GM18517 (cell line): Measurements from ENCODE around the gene CLASP2.

Experiments used
- ATAC-seq: cut with Tn5 transposase; IDR thresholded peaks from one replicate; pipeline ENCODE4 v1.9.1; 2021; ENCODE audit warnings: mild to moderate bottlenecking, moderate library complexity; ENCODE audit not compliant: unreplicated experiment

The CLASP2 gene

DNA sequence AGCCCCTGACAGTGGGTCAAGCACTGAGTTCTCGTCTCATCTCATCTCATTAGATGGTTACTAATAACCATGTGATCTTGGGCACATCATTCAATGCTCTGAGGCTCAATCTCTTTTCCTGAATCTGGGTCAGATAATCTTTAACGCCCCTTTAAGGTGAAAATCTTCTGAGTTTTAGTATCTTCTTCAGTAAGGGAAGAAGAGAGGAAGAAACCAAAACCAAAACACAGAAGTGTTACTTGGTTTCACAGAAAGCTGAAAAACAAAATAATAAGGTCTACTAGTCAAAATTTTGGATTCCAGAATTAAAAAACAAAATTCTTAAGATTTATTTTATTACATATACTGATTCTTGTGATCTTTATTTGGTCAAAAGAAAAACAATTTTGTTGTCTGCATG lies 78.2 kb downstream of the CLASP2 start:
- no peak for ATAC-seq

DNA sequence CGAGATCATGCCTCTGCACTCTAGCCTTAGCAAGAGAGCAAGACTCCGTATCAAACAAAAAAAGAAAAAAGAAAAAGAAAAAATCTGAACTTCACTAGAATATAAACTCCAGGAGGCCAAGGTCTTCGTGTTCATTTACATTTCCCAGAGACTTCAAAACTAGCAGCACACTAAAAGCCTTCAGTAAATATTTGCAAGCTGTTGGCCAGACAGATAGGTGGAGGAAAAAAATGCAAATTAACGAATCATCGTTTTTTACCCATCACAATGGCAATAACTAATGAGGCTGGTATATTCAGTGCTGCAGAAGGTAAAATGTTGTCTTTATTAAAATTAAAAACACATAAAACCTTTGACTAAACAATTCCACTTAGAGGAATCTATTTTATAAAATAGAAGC lies 80.6 kb downstream of the CLASP2 start:
- no peak for ATAC-seq

DNA sequence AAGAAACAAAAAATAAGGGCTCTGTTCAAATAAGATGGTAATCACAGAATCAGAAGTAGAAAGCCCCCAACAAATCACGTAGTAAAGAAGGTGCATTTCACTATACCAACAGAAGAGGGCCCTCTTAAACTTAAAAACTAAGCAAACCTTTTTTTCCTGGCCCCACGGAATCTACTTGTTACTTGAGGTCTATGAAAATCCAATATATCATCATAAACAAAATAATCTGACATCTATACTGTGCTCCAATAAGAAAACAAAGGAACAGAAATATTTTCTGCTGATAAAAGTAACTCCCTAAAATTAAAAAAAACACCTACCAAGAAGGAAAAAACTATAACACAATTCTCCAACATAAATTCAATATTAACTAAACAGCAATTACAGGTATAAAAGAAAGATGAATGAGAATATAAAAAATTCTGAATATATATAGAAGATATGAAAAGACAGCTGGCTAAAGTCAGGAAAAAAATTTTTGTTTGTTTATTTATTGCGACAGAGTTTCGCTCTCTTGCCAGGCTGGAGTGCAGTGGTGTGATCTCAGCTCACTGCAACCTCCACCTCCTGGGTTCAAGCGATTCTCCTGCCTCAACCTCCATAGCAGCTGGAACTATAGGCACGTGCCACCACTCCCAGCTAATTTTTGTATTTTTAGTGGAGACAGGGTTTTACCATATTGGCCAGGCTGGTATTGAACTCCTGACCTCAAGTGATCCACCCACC lies 81.8 kb downstream of the CLASP2 start:
- no peak for ATAC-seq

DNA sequence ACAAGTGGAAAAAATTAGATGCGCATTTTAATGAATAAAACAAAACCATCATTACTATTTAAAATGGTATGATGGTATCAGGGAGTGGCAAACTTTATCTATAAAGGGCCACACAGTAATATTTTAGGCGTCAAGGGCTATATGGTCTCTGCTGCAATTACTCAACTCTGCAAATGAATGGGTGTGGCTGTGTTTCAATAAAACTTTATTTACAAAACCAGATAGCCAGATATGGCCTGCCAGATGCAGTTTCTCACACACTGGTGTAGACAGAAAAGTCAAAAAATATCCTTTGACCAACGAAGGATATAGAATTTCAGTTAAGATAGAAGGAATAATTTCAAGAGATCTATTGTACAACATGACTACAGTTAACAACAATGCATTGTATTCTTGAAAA lies 83.8 kb downstream of the CLASP2 start:
- ATAC-seq, result no peak

DNA sequence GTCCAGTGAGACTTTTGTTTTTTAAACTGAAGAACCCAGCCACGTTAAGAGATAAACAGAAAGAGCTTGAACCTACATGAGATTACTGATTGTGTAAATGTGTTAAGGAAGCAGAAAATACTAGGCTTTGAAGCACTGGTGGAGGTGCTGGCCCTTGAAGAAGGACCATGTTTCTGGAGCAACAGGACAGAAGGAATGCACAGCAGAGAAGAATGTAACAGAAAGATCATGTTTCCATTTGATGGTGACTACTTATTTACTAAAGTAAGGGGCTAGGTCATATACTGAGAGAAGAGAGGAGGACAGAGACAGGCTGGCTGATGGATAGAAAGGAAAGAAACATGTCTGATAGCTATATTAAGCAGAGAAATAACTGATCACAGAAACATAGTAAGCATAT lies 88.8 kb downstream of the CLASP2 start:
- no peak for ATAC-seq

DNA sequence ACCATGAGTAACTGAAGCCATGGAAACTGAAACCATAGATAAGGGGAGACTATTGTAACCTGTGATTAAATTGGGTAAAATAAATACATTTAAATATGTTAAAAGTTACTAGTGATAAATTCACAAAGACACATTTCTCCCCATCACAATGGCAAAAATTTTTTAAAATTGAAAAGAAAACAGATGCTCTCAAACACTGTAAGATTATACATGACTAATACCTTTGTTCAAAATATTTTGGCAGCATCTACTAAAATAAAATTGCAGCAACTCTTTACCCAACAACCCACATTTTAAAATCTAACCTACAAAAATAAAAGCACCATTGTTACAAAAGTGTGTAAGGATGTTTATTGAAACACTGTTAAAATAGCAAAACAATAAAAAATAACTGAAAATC lies 93.3 kb downstream of the CLASP2 start:
- no peak for ATAC-seq

DNA sequence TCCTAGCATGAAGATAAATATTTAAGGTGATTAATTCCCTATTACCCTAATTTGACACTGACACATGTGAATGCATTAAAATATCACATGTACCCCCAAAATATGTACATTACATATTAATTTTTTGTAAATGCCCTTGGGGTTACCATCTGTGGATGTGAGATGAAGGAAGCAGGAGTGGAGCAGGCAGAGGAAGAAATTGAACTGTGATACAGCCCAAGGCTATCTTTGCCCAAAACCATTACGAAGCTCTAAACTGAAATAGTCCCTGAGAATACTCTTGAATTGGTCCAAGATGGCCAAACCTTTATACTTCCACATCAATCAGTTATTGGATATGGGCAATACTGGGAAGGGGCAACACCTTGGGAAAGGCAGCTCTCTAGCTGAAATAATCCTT lies 105.0 kb downstream of the CLASP2 start:
- no peak for ATAC-seq

DNA sequence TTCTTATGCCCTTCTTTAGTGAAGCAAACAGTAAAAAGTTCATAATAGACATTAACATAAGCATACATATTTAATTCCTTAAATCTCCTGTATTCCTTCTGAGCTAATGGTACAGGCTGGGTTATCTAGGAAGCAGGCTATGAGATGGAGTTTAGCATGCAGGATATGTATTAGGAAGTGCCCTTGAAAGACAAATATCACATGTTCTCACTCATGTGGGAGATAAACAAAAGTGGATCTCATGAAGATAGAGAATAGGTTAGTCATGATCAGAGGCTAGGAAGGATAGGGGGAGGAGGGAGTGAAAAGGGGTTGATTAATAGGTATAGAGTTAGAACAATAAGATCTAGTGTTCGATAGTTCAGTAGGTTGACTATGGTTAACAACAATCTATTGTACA lies 105.4 kb downstream of the CLASP2 start:
- no peak for ATAC-seq

DNA sequence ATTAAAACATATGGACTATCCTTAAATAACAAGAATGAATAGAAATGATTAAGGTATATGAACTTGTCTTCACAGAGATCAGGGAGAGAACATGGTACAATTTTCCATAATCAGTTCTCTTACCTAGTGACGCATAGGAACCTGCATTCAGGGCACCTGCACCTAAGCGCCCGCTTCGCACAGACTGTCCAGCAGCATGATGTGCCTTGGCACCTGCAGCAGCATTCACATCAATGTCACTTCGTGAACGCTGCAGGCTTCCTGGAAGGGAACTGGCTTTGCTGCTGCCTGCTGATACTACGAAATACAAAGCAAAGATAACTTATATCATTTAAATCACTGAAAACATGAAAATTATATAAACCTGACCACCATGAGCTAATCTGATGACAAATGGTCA lies 115.2 kb downstream of the CLASP2 start:
- no peak for ATAC-seq

DNA sequence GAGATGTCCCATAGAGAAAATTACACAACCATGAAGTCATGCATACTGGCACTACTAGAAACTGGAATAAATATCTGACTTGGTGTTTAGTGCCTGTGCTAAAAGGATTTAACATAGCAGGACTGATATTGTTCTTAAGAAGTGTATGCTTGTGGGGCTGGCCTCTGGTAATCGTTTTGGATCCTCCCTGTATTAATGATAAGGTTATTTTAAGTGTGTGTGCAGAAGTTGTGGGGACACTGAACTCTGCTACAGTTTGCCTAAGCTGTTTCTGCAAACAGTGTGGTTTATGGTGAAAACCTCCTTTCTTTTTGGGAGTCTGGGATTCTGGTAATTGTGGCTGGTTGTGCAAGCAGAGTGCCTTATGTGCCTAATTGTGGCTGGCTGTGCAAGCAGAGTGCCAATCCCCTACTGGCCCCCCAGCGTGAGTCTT lies 120.8 kb downstream of the CLASP2 start:
- no peak for ATAC-seq

DNA sequence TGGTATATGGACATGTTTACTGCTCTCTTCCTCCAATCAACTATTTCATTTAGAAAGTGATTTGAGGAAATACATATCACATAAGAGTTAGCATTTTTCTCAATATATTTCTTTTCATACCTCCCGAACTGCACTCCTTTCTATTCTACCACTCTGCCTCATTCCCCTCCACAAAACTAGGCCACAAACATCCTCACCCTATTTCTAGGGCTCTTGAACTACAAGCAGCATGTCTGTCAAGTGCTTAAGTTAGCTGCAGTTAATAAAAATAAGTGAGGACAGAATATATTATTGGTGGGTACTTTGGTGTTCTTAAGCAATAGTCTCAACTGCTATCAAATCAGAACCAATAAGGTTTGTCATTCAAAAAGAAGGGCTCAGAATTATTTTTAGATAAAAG lies 125.1 kb downstream of the CLASP2 start:
- ATAC-seq, result no peak

DNA sequence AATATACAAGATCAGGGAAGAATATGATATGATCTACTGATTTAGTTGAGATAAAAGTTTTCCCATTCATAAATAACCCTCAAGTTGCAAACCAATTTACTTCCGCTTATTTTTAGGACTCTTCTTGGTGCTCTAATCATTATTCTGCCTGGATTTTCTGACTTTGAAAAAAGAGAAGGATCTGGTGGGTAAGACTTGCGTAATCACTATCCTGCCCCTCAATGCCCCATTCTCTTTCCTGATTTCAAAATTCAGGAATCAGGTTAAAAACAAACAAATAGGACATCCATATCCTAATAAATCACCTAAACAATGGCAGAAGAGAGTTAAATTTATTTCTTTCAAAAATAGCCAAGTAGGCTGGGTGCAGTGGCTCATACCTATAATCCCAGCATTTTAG lies 127.5 kb downstream of the CLASP2 start:
- ATAC-seq, result no peak

DNA sequence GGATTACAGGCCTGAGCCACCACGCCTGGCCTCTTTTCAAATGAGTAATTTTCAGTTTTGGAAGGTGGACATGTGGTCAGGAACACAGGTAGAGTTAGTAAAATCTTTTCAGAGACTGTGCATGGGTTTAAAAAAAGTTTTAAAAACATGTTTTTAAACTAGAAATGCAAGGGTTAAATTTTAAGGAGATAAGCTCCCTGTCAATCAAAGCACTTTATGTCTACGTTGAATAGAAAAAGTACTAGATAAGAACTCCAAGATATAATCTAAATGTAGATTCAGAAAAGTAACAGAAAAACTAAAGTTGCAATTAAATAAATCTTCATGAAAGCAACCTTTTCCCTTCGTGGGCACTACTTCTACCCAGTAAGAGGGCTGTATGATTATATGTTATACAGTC lies 131.7 kb downstream of the CLASP2 start:
- ATAC-seq, result no peak

DNA sequence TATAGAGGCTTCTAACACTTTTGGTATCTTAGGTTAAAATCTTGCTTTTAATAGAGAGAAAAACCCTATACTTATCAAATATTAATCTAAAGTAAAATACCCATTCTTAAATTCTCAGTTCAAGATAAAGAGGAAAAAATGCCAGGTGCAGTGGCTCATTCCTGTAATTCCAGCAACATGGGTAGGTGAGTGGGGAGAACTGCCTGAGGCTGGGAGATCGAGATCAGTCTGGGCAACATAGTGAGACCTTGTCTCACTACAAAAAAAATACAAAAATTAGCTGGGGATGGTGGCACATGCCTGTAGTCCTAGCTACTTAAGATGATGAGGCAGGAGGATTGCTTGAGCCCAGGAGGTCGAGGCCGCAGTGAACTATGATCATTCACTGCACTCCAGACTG lies 135.8 kb downstream of the CLASP2 start:
- ATAC-seq, result no peak

DNA sequence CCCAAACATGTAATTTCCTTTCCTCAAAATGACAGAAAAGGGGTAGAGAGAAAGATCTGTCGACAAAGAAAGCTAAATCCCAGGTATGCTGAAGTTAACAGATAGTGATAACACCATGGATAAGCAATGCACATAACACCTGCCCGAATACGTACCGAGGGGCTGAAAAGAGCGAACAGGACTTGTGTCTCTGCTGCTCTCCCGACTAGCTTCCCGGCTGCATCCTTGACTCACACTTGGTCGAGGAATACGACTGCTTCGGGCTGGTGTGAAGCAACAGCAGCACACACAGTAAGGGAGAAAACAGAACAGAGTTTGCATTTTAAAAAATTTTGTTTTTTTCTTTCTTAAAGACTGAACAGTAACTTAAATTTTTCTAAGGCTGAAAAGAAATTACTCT lies 136.4 kb downstream of the CLASP2 start:
- no peak for ATAC-seq

DNA sequence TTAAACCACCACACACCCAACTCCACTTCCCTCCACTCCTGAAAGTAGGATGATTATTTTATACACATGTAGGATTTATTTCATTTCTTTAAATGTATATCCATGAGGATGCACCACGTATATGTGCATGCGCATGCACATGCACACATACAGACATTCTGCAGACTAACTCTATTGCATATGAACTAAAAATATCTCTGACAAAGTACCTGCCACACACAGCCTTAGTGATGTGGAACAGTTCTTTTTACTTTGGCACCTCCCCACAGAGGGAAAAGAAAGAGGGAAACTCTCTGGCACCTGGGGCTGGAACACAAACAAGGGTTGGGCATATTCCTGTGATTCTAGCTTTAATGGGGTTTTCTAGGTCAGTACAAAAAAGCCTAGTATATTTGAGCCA lies 138.2 kb downstream of the CLASP2 start:
- ATAC-seq, result no peak

DNA sequence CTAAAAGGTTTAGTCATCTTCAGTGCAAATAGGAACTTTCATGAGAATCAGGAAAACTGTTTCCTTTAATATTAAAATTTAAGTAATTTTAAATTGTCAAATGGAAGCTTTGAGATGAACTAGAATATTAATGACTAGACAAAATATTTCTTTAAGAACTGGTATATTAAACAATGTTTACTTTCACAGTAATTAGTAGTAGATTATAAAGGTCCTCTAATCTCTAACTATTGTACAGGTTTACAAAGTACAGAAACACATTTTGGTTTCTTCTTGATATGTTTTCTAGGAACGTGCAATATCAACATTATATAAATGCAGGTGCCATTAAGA lies 138.9 kb downstream of the CLASP2 start:
- no peak for ATAC-seq

DNA sequence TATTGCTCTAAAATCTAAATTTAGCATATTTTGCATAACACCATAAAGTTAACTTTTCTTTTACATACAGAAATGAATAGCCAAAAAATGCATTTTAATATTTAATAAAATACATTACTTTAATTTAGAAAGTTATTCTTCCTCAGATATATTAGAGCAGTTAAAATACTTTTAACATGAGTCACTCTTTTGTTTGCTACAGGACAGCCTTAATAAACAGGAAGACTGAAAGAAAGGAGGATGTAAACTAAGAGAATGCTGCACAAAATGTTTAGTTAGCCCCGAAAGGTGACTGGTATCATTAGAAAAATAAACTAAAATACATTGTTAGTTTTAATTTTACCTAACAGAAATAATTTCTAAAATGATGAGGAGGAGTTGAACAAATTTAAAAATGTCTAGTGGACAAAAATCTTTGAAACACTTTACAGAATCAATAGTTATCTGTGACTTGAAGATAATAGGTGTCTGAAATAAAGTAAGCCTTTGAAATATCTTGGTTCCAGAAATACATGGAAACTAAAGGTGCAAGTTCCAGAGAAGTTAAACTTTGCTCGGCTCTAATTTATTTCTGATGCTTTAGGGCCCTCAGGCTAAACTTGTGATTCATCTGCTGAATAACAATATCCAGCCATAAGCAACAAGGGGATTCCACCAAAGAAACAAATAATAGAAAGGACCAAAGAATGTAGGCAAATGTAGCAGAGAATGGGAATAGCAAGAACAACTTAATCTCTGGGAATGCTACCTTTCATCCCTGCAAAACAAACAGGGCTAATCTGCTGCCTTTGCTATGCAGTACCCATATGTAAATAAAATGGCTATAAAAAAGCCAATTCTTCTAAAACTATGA lies 139.5 kb downstream of the CLASP2 start:
- no peak for ATAC-seq

DNA sequence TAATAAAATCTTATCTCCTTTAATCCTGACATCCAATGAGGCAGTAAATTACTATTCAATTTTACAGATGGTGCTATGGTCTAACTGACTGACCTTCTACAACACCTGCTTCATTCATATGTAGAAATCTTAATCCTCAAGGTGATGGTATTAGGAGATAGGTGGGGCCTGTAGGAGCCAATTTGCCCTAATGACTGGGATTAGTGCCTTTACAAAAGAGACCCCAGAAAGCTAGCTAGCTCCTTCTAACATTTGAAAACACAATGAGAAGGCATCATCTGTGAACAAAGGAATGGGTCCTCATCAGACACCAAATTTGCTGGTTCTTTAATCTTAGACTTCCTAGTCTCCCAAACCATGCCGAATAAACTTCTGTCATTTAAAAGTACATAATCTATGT lies 140.5 kb downstream of the CLASP2 start:
- ATAC-seq, result no peak

DNA sequence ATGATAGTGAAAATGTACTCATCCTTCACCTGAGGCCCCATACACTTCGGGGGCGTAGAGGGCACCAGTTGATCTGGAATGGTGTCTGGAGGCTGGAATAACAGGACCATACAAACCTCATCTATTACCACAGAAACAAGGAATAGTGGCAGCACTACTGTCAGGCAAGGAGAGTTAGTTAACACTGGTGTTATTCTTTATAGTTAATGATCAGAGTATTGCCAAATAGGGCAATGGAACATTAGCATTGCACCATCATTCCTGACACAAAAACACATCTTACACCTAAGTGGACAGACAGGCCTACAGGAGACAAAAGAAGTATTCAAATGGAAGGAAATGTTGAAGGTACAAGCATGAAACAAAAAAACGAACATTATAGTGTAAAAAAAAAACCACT lies 140.9 kb downstream of the CLASP2 start:
- ATAC-seq, result no peak

DNA sequence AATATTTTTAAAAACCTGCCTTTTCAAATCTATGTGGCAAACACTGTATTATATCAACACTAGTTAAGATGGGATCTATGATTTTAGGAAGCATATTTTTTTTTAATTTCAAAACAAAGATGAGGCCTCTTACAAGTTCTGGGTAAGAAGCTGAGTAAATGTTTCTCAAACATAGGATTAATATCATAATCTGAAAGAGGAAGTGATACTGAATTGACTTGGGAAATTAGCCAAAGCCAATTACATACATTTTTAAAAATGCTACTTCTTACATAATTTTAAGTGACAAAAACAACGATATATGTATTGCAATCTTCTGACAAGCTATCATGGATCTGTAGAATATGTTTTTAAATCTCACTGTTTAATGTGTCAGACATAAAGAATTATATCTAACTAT lies 142.7 kb downstream of the CLASP2 start:
- ATAC-seq, result no peak

DNA sequence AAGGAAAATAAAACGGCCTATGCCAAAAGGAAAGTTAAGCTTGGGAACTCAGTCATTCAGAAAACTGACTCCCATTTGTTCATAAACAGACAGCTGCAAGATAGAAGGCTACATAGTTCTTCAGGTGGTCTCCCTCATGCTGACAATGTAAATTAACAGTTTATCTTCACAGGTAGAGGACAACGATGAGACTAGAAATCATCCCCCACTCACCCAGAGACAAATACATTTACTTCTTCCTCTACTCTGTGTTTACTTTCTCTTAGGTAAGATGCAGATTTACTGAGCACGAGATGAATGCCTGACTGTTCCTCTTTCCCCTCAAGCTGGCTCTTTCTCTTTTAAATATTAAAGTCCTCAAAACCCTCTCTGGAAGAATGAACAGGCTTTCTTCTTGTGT lies 160.2 kb downstream of the CLASP2 start:
- no peak for ATAC-seq

DNA sequence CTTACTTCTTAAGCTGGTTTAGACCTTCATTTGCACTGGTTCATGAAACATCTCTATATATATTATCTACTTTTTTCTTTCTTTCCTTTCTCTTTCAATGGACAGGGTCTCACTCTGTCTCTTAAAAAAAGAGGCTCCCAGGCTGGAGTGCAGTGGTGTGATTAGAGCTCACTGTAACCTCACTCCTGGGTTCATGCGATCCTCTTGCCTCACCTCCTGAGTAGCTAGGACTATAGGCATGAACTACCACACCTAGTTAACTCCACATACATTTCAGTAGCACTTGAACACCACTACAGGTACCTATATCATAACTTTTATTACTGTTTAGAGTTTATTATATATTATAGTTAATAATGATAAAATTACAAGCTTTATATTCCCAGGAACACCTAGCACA lies 160.8 kb downstream of the CLASP2 start:
- no peak for ATAC-seq
